GM19397 (cell line): ENCODE measurements around the gene SFRP5.

Source experiments
- ATAC-seq: cut with Tn5 transposase; IDR thresholded peaks from one replicate; pipeline ENCODE4 v1.9.1; 2021; ENCODE audit warnings: mild to moderate bottlenecking, moderate library complexity; ENCODE audit not compliant: unreplicated experiment

Gene SFRP5

GRCh38 chr10:97788552-97789442, 17.0 kb upstream of the SFRP5 start:
- no peak for ATAC-seq

- ATAC-seq = no peak
Observed at GRCh38 chr10:97785731-97786130, 13.9 kb upstream of the SFRP5 start.

GRCh38 chr10:97785231-97785630, 13.4 kb upstream of the SFRP5 start:
- ATAC-seq = no peak

- ATAC-seq = no peak
Observed at GRCh38 chr10:97784200-97784810, 12.5 kb upstream of the SFRP5 start.

GRCh38 chr10:97782455-97783228, 10.8 kb upstream of the SFRP5 start:
- no peak for ATAC-seq

- ATAC-seq = no peak
Observed at GRCh38 chr10:97781618-97782331, 10.0 kb upstream of the SFRP5 start.

GRCh38 chr10:97780841-97781617, 9.2 kb upstream of the SFRP5 start:
- ATAC-seq = no peak

GRCh38 chr10:97779975-97780374, 8.2 kb upstream of the SFRP5 start:
- no peak for ATAC-seq

- ATAC-seq = no peak
Observed at GRCh38 chr10:97779492-97779891, 7.7 kb upstream of the SFRP5 start.

GRCh38 chr10:97778452-97779302, 6.9 kb upstream of the SFRP5 start:
- no peak for ATAC-seq

- no peak for ATAC-seq
Observed at GRCh38 chr10:97777143-97777542, 5.3 kb upstream of the SFRP5 start.

- ATAC-seq = no peak
Observed at GRCh38 chr10:97774811-97775294, 3.1 kb upstream of the SFRP5 start.

GRCh38 chr10:97773096-97773495, 1.3 kb upstream of the SFRP5 start:
- no peak for ATAC-seq

- ATAC-seq = no peak
Observed at GRCh38 chr10:97771055-97771891, 526 bp downstream of the SFRP5 start.

- no peak for ATAC-seq
Observed at GRCh38 chr10:97770255-97770654, 1.5 kb downstream of the SFRP5 start.

GRCh38 chr10:97768322-97769315, 3.2 kb downstream of the SFRP5 start:
- ATAC-seq = no peak
